ENCODE data around the gene CDH16. TPM values are rescaled to one million over a fixed set of nuclear protein-coding genes. Genes with fewer than 3 reads are reported as not detected.

Gene CDH16
- total and polyA plus RNA-seq, 2 donors from 2014 or later: 1,180 to 1,188 TPM

- peak in 1 of 5 donors; percentile 63 for DNase-seq
- intact Hi-C loops (cut with DNase I): no loop called here
- Histone ChIP-seq H3K4me1 (ENCODE audit: control insufficient read depth in 2 of 3, insufficient read depth in 2 of 3, low read depth in 1 of 3, low read length in 3 of 3) (peaks cover 0 to 21% (median 0%) of the 10 kb centered on the region in 3 donors), H3K9ac (ENCODE audit: low read length in 3 of 3) (peak overlapping the region in 1 of 3 donors; percentile 7), H3K27me3 (ENCODE audit: control insufficient read depth, insufficient read depth, low read length) (no peaks in the 10 kb centered on the region), H3K27ac (ENCODE audit: low read depth in 2 of 2, low read length in 2 of 2) (peak overlapping the region in 1 of 2 donors; percentile 61), H3K36me3 (ENCODE audit: control insufficient read depth in 2 of 3, insufficient read depth in 3 of 3, low read length in 3 of 3) (peaks cover 0 to 23% (median 10%) of the 10 kb centered on the region in 3 donors), H3K4me3 (ENCODE audit: low read length in 3 of 3) (no peak overlapping the region), H3K9me3 (ENCODE audit: control insufficient read depth in 2 of 3, insufficient read depth in 1 of 3, low read length in 3 of 3) (no peaks in the 10 kb centered on the region)
- FAIRE-seq: no peak
- TF ChIP-seq CTCF (IDR thresholded peaks at IDR 0.05; ENCODE audit: borderline replicate concordance, extremely low read depth, insufficient read depth): no peak
Measured at GRCh38 chr16:66911112-66911511, 7.6 kb downstream of the CDH16 start.

DNA sequence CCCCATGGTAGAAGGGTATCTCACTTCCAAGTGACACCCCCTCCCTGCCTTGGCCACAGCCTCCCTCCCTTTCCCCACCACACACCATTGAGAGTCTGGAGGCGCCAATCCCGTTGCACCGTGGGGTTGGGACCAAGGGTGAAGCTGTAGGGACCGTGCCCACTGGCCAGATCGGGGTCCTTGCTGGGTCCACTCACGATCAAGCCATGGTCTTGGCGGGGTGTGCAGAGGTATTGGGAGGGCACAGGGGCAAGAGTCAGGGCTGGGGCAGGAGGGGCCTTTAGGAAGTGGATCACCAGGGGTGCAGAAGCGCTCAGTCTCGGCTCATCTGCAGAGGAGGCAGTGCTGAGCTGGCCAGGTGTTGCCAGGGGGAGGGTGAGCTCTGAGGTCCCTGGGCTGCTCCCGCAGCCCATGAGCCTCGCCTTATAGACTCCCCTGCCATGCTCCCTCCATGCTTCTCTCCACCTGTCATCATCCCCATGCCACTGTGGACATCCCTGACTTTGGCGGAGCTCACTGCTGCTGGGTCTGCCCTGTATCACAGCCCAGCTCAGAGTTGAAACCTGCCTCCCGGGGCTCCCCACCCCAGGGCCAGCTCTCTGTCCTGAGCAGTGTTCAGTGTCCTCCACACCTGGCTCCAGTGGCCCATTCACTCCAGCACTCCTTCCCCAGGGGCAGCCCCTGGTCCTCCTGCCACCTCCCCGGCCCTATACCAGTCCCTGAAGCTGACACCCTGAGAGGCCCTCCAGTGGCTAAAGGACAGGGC is 8.3 kb downstream of the CDH16 start:
- peaks cover 0 to 23% (median 10%) of the 10 kb centered on the region in 3 donors for H3K36me3 ChIP-seq (ENCODE audit: control insufficient read depth in 2 of 3, insufficient read depth in 3 of 3, low read length in 3 of 3)
- peak overlapping the region in 1 of 2 donors; percentile 47 for H3K27ac ChIP-seq (ENCODE audit: low read depth in 2 of 2, low read length in 2 of 2)

DNA sequence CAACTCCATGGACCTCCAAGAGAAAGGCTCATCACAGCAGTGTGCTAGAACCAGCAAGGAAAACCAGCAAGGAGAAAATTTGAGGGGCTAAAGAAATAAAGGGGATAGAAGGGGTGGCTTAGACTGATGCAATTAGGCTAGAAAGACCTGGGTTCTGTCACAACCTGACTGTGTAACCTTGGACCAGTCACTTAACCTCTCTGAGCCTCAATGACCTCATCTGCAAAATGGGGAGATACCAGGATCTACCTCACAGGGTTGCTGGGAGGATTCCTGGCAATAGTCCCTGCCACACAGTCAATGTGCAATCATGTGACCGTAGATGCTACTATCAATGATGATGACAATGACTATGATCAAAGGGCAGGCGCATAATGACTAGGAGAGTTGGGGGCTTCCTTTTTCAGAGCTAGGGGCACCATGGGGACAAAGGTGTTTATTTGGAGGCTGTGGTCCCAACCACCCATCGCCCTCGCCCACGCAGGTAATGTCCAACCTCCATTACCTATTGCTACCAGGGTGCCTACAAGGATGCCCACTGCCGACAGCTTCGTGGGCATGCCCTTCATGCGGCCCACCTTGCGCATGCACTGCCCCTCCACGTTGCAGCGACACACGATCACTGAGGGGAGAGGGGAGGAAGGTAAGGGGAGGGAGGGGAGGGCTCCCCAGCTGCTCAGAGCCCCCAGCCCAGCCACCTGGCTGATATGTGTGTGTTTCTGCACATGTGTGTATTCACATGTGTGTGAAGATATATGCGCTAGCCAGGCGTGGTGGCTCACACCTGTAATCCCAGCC is 9.7 kb downstream of the CDH16 start:
- Histone ChIP-seq H3K4me3 (ENCODE audit: low read length in 3 of 3) (no peak overlapping the region), H3K36me3 (ENCODE audit: control insufficient read depth in 2 of 3, insufficient read depth in 3 of 3, low read length in 3 of 3) (peaks cover 0 to 11% (median 7%) of the 10 kb centered on the region in 3 donors), H3K27ac (ENCODE audit: low read depth in 2 of 2, low read length in 2 of 2) (no peak overlapping the region), H3K9ac (ENCODE audit: low read length in 3 of 3) (no peak overlapping the region), H3K9me3 (ENCODE audit: control insufficient read depth in 2 of 3, insufficient read depth in 1 of 3, low read length in 3 of 3) (no peaks in the 10 kb centered on the region), H3K4me1 (ENCODE audit: control insufficient read depth in 2 of 3, insufficient read depth in 2 of 3, low read depth in 1 of 3, low read length in 3 of 3) (peaks cover 0 to 24% (median 0%) of the 10 kb centered on the region in 3 donors), H3K27me3 (ENCODE audit: control insufficient read depth, insufficient read depth, low read length) (no peaks in the 10 kb centered on the region)
- no peak for TF ChIP-seq CTCF (IDR thresholded peaks at IDR 0.05; ENCODE audit: borderline replicate concordance, extremely low read depth, insufficient read depth)
- intact Hi-C loops (cut with DNase I): no loop called here
- peak in 1 of 5 donors; percentile 52 for DNase-seq
- FAIRE-seq: no peak

More for the DNA sequence above, 8.3 kb downstream of the CDH16 start:
- peaks cover 0 to 24% (median 0%) of the 10 kb centered on the region in 3 donors for H3K4me1 ChIP-seq (ENCODE audit: control insufficient read depth in 2 of 3, insufficient read depth in 2 of 3, low read depth in 1 of 3, low read length in 3 of 3)
- FAIRE-seq (no peak), DNase-seq (peak in 1 of 5 donors; percentile 57)
- H3K4me3 ChIP-seq (ENCODE audit: low read length in 3 of 3): no peak overlapping the region
- TF ChIP-seq CTCF (IDR thresholded peaks at IDR 0.05; ENCODE audit: borderline replicate concordance, extremely low read depth, insufficient read depth): no peak
- H3K9me3 ChIP-seq (ENCODE audit: control insufficient read depth in 2 of 3, insufficient read depth in 1 of 3, low read length in 3 of 3): no peaks in the 10 kb centered on the region
- no peaks in the 10 kb centered on the region for H3K27me3 ChIP-seq (ENCODE audit: control insufficient read depth, insufficient read depth, low read length)
- H3K9ac ChIP-seq (ENCODE audit: low read length in 3 of 3): no peak overlapping the region
- intact Hi-C loops (cut with DNase I): no loop called here
